PFSK-1 (cell line): ENCODE results near the gene MYO5B.

Source experiments
- SIN3A ChIP-seq: IDR thresholded peaks from 2 replicates; pipeline ENCODE4 v1.6.1; 2012; ENCODE audit warnings: mild to moderate bottlenecking, low read length, moderate library complexity, borderline replicate concordance; ENCODE audit not compliant: insufficient read depth
- TF ChIP-seq, protein P1 (sequence below), 2 experiments: IDR thresholded peaks; 2 replicates each; pipeline versions ENCODE4 v1.6.1 to v1.8.0; 2011 to 2012; ENCODE audit warnings: low read depth in 2 of 2, low read length in 2 of 2, control low read depth in 1 of 2, inconsistent platforms in 1 of 2, mild to moderate bottlenecking in 1 of 2, moderate library complexity in 1 of 2; ENCODE audit not compliant: insufficient read depth in 1 of 2

DNA sequence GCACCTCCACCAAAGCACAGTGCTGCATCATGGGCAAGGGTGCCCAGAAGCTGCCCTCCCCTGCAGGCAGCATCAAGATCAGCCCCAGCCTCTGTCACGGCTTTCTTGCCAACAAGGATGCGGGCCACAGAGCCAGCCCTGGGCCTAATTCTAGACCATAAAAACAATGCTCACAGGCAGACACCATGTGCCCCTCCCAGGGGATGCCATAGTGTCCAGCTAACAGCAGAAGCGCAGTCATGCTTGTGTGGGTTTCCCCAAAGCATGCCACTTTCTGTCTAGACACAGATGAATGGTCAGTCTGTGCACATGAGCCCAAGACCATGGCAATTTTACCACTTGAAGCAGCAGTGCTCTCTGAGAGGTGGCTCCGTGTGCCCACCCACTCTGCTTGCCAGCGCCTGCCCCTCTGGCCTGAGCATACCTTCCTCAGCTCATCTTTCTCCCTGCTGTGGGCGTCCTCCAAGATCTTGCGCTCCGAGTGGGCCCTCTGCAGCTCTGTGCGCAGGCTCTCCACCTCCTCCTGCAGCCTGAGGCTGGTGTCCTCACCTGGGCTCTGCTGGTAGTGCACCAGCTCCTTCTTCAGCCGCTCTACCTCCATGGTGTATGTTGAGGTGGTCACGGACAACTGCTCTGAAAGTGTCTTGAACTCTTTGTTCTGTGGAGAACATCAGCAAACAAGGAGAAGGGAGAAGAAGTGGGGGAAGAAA lies 300.3 kb downstream of the MYO5B start:
- TF ChIP-seq, protein P1, sequence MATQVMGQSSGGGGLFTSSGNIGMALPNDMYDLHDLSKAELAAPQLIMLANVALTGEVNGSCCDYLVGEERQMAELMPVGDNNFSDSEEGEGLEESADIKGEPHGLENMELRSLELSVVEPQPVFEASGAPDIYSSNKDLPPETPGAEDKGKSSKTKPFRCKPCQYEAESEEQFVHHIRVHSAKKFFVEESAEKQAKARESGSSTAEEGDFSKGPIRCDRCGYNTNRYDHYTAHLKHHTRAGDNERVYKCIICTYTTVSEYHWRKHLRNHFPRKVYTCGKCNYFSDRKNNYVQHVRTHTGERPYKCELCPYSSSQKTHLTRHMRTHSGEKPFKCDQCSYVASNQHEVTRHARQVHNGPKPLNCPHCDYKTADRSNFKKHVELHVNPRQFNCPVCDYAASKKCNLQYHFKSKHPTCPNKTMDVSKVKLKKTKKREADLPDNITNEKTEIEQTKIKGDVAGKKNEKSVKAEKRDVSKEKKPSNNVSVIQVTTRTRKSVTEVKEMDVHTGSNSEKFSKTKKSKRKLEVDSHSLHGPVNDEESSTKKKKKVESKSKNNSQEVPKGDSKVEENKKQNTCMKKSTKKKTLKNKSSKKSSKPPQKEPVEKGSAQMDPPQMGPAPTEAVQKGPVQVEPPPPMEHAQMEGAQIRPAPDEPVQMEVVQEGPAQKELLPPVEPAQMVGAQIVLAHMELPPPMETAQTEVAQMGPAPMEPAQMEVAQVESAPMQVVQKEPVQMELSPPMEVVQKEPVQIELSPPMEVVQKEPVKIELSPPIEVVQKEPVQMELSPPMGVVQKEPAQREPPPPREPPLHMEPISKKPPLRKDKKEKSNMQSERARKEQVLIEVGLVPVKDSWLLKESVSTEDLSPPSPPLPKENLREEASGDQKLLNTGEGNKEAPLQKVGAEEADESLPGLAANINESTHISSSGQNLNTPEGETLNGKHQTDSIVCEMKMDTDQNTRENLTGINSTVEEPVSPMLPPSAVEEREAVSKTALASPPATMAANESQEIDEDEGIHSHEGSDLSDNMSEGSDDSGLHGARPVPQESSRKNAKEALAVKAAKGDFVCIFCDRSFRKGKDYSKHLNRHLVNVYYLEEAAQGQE (IDR thresholded peaks at IDR 0.05; ENCODE audit: insufficient read depth in 1 of 2, low read depth in 2 of 2, low read length in 2 of 2): no peak
- no peak for TF ChIP-seq SIN3A
